Measurements from ENCODE around the gene SSBP3. TPM values are rescaled to one million over a fixed set of nuclear protein-coding genes. Genes with fewer than 3 reads are reported as not detected.
A peak's percentile ranks its signal among the peaks of the same experiment; 100 is the strongest.

The SSBP3 gene
- total RNA-seq, 4 donors from 2014 or later = 32.0 to 70.2 (median 60.3) TPM

- H3K27me3 ChIP-seq = no peaks in the 10 kb centered on the region
- TF ChIP-seq POLR2A (IDR thresholded peaks at IDR 0.05) (no peak), CTCF (IDR thresholded peaks at IDR 0.05) (no peak), EP300 (IDR thresholded peaks at IDR 0.05) (no peak)
- 80 to 81% methylated on average over 10 of the region's 10 CpGs for WGBS, 2 donors
- H3K4me1 ChIP-seq = peaks cover 0 to 50% (median 15%) of the 10 kb centered on the region in 4 donors
- H3K36me3 ChIP-seq = peaks cover 0 to 64% (median 0%) of the 10 kb centered on the region in 3 donors
- no peak overlapping the region for H3K4me3 ChIP-seq
- no peak for DNase-seq (ENCODE audit: low spot score in 2 of 2)
- H3K27ac ChIP-seq = peak overlapping the region in 2 of 4 donors; percentile 59 to 79
- no peaks in the 10 kb centered on the region for H3K9me3 ChIP-seq
Measured at GRCh38 chr1:54246116-54246721, 160.0 kb downstream of the SSBP3 start.

- no peak for DNase-seq (ENCODE audit: low spot score in 2 of 2)
Measured at GRCh38 chr1:54245501-54245900, 160.7 kb downstream of the SSBP3 start.

GRCh38 chr1:54244655-54245054 is 161.5 kb downstream of the SSBP3 start:
- Histone ChIP-seq H3K9me3 (no peaks in the 10 kb centered on the region), H3K4me3 (no peak overlapping the region), H3K4me1 (peaks cover 0 to 36% (median 6%) of the 10 kb centered on the region in 4 donors), H3K27ac (peak overlapping the region in 3 of 4 donors; percentile 2 to 79 (median 54)), H3K36me3 (peaks cover 0 to 63% (median 0%) of the 10 kb centered on the region in 3 donors), H3K27me3 (no peaks in the 10 kb centered on the region)
- no peak for DNase-seq (ENCODE audit: low spot score in 2 of 2)
- WGBS, 2 donors = 75% methylated on average over 7 of the region's 7 CpGs
- TF ChIP-seq POLR2A (IDR thresholded peaks at IDR 0.05) = no peak
- no peak for TF ChIP-seq EP300 (IDR thresholded peaks at IDR 0.05)
- no peak for TF ChIP-seq CTCF (IDR thresholded peaks at IDR 0.05)

More at GRCh38 chr1:54245501-54245900, 160.7 kb downstream of the SSBP3 start:
- TF ChIP-seq EP300 (IDR thresholded peaks at IDR 0.05) = peak in 1 of 2 donors; percentile 6
- TF ChIP-seq POLR2A (IDR thresholded peaks at IDR 0.05) = no peak
- WGBS, 2 donors = 53 to 59% methylated on average over 3 to 4 of the region's 4 CpGs
- no peaks in the 10 kb centered on the region for H3K27me3 ChIP-seq
- H3K4me3 ChIP-seq = no peak overlapping the region
- peak overlapping the region in 2 of 4 donors; percentile 59 to 79 for H3K27ac ChIP-seq
- no peaks in the 10 kb centered on the region for H3K9me3 ChIP-seq
- peaks cover 0 to 64% (median 0%) of the 10 kb centered on the region in 3 donors for H3K36me3 ChIP-seq
- peaks cover 0 to 44% (median 12%) of the 10 kb centered on the region in 4 donors for H3K4me1 ChIP-seq

- H3K9me3 ChIP-seq = no peaks in the 10 kb centered on the region
- 87 to 90% methylated on average over 13 of the region's 13 CpGs for WGBS, 2 donors
Measured at GRCh38 chr1:54243022-54243421, 163.2 kb downstream of the SSBP3 start.

GRCh38 chr1:54241364-54241763 is 164.8 kb downstream of the SSBP3 start:
- no peaks in the 10 kb centered on the region for H3K9me3 ChIP-seq
- H3K4me1 ChIP-seq = peaks cover 0 to 28% (median 4%) of the 10 kb centered on the region in 4 donors
- H3K4me3 ChIP-seq = no peak overlapping the region
- TF ChIP-seq CTCF (IDR thresholded peaks at IDR 0.05) (no peak), EP300 (IDR thresholded peaks at IDR 0.05) (no peak)
- H3K36me3 ChIP-seq = peaks cover 0 to 82% (median 0%) of the 10 kb centered on the region in 3 donors
- H3K27ac ChIP-seq = peak overlapping the region in 2 of 4 donors; percentile 52 to 56
- no peak for DNase-seq (ENCODE audit: low spot score in 2 of 2)
- 41 to 55% methylated on average over 3 to 5 of the region's 6 CpGs for WGBS, 2 donors
- H3K27me3 ChIP-seq = no peaks in the 10 kb centered on the region

More at GRCh38 chr1:54243022-54243421, 163.2 kb downstream of the SSBP3 start:
- no peak for DNase-seq (ENCODE audit: low spot score in 2 of 2)
- Histone ChIP-seq H3K27me3 (no peaks in the 10 kb centered on the region), H3K36me3 (peaks cover 0 to 71% (median 0%) of the 10 kb centered on the region in 3 donors), H3K27ac (no peak overlapping the region), H3K4me3 (no peak overlapping the region), H3K4me1 (peaks cover 0 to 28% (median 5%) of the 10 kb centered on the region in 4 donors)
- no peak for TF ChIP-seq EP300 (IDR thresholded peaks at IDR 0.05)
- no peak for TF ChIP-seq POLR2A (IDR thresholded peaks at IDR 0.05)
- TF ChIP-seq CTCF (IDR thresholded peaks at IDR 0.05) = no peak

All from tibial nerve (tissue), 4 donors.